Naive B cell (primary cell): ENCODE data around the gene B9D1. TPM values are rescaled to one million over a fixed set of nuclear protein-coding genes. Genes with fewer than 3 reads are reported as not detected.

ENCODE experiments used
- ATAC-seq, 2 donors: fragments of 150-1000 bp; cut with Tn5 transposase; 2 replicates each; pipeline ENCODE4 v1.10.0; 2021; ENCODE audit warnings: low read depth in 2 of 2, mild to moderate bottlenecking in 2 of 2, moderate library complexity in 2 of 2
- DNase-seq: peaks from one replicate; pipeline ENCODE4 v3.0.0; 2022
- H3K27ac Mint-ChIP-seq, 6 donors: one replicate each; pipeline ENCODE4 v1.8.0; 2020 to 2022; ENCODE audit warnings: mild to moderate bottlenecking in 6 of 6, mixed read lengths in 6 of 6, moderate library complexity in 5 of 6, inconsistent platforms in 2 of 6
- H3K27me3 Mint-ChIP-seq, 3 donors: one replicate each; pipeline ENCODE4 v1.8.0; 2021 to 2022; ENCODE audit warnings: mixed read lengths in 3 of 3, mild to moderate bottlenecking in 1 of 3
- H3K36me3 Mint-ChIP-seq, 2 donors: one replicate each; pipeline ENCODE4 v1.8.0; 2020 to 2022; ENCODE audit warnings: mixed read lengths in 2 of 2, inconsistent platforms in 1 of 2, mild to moderate bottlenecking in 1 of 2
- H3K4me1 Mint-ChIP-seq, 3 donors: one replicate each; pipeline ENCODE4 v1.8.0; 2020 to 2022; ENCODE audit warnings: mixed read lengths in 3 of 3, inconsistent platforms in 1 of 3, mild to moderate bottlenecking in 1 of 3, moderate library complexity in 1 of 3
- H3K4me3 Mint-ChIP-seq, 8 donors: one replicate each; pipeline ENCODE4 v1.8.0; 2020 to 2022; ENCODE audit warnings: mild to moderate bottlenecking in 8 of 8, mixed read lengths in 8 of 8, moderate library complexity in 8 of 8, inconsistent platforms in 2 of 8
- H3K9me3 Mint-ChIP-seq, 7 donors: one replicate each; pipeline ENCODE4 v1.8.0; 2020 to 2022; ENCODE audit warnings: mixed read lengths in 7 of 7, mild to moderate bottlenecking in 5 of 7, inconsistent platforms in 2 of 7, moderate library complexity in 1 of 7
- polyA plus RNA-seq, 6 donors: library from polyadenylated mRNA; unstranded; fragments of 300-500 nt; fragmentation: Illumina TruSeq; gene quantifications; one replicate each; pipeline ENCODE4 v1.2.3, GENCODE V29; 2021; ENCODE audit warnings: low read depth in 6 of 6

Gene B9D1
- polyA plus RNA-seq, 6 donors from 2014 or later, result 1.2 to 4.1 (median 1.6) TPM

DNA sequence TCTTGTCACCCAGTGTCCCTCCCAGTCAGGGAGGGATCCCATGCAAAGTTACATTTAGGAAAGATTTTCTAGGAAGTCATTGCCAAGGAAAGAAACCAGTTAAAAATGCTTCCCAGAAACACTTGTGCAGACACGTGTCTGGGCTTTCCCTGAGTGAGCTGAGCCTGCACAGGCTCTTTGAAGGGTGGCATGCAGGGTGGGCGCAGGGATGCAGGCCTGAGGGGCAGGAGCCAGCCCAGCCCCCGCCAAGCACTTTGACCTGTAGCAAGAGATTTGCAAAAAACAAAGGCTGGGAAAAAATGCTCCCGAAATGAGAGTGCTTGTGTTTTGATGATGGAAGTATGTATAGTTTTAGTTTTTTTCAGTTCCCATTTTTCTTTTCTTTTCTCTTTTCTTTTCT lies 52.4 kb downstream of the B9D1 start:
- peaks cover 27 to 40% (median 31%) of the 10 kb centered on the region in 3 donors for H3K4me1 Mint-ChIP-seq
- ATAC-seq (no peak), DNase-seq (no peak)
- H3K9me3 Mint-ChIP-seq, result no peaks in the 10 kb centered on the region
- peaks cover 9 to 27% (median 18%) of the 10 kb centered on the region in 3 donors for H3K27me3 Mint-ChIP-seq
- H3K36me3 Mint-ChIP-seq, result peaks cover 15 to 16% of the 10 kb centered on the region in 2 donors
- no peak overlapping the region for H3K27ac Mint-ChIP-seq
- H3K4me3 Mint-ChIP-seq, result no peak overlapping the region

DNA sequence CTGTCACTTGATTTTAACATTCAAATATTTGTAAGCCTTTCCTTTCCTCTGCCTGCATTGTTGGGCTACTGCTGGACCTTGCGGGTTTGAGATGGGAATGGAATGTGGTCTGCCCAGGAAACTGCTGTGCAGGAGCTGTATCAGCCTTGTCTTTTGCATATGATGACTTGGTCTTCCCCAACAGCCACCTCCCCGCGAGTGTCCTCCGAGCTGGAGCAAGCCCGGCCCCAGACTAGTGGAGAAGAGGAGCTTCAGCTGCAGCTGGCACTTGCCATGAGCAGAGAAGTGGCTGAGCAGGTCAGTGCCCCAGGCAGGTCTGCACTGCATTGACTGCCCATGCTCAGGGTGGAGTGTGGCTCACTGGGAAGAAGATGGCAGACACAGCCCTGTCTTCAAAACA lies 52.8 kb downstream of the B9D1 start:
- peaks cover 9 to 27% (median 16%) of the 10 kb centered on the region in 3 donors for H3K27me3 Mint-ChIP-seq
- H3K9me3 Mint-ChIP-seq, result no peaks in the 10 kb centered on the region
- no peak overlapping the region for H3K4me3 Mint-ChIP-seq
- H3K36me3 Mint-ChIP-seq, result peaks cover 11 to 15% of the 10 kb centered on the region in 2 donors
- peak overlapping the region in 2 of 6 donors; percentile 27 to 69 for H3K27ac Mint-ChIP-seq
- DNase-seq (no peak), ATAC-seq (no peak)
- H3K4me1 Mint-ChIP-seq, result peaks cover 29 to 45% (median 36%) of the 10 kb centered on the region in 3 donors

DNA sequence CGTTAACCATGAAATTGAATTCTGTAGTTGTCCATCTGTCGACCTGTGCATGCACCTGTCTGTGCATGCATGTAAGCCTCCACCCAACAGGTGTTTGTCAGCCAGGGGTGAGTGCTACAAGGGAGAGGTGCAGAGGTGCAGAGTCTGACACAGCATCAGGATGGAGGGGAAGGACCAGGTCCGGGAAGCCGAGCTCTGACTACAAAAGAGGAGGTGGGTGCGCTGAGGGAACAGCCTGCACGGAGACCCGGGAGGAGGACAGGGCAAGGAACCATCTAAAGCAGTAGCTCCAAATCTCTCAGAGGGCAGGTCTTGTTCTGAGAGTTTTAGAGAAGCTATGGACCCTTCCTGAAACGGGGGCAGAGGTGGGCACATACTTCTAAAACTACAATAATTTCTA lies 54.1 kb downstream of the B9D1 start:
- peaks cover 0 to 19% (median 15%) of the 10 kb centered on the region in 3 donors for H3K27me3 Mint-ChIP-seq
- H3K4me1 Mint-ChIP-seq, result peaks cover 35 to 58% (median 46%) of the 10 kb centered on the region in 3 donors
- no peak for DNase-seq
- H3K27ac Mint-ChIP-seq, result peak overlapping the region in 4 of 6 donors; percentile 59 to 99 (median 86)
- H3K36me3 Mint-ChIP-seq, result peaks cover 2 to 6% of the 10 kb centered on the region in 2 donors
- no peak for ATAC-seq
- no peaks in the 10 kb centered on the region for H3K9me3 Mint-ChIP-seq
- peak overlapping the region in 2 of 8 donors; percentile 29 to 39 for H3K4me3 Mint-ChIP-seq

DNA sequence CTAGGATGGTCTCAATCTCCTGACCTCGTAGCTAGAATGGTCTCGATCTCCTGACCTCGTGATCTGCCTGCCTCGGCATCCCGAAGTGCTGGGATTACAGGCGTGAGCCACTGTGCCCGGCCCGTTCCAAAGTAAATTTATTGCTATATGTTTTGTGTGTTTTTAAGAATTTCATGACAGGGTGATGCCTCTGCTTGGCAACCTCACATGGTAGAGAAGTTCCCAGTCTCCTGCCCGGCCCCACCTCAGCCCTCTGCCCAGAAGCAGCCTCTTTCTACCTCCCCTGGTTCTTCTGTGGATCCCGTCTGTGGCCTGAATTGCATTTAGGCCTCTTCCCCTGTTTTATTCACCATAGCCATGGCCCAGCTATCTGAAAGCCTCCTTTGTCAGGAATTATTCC lies 55.0 kb downstream of the B9D1 start:
- no peak for DNase-seq

DNA sequence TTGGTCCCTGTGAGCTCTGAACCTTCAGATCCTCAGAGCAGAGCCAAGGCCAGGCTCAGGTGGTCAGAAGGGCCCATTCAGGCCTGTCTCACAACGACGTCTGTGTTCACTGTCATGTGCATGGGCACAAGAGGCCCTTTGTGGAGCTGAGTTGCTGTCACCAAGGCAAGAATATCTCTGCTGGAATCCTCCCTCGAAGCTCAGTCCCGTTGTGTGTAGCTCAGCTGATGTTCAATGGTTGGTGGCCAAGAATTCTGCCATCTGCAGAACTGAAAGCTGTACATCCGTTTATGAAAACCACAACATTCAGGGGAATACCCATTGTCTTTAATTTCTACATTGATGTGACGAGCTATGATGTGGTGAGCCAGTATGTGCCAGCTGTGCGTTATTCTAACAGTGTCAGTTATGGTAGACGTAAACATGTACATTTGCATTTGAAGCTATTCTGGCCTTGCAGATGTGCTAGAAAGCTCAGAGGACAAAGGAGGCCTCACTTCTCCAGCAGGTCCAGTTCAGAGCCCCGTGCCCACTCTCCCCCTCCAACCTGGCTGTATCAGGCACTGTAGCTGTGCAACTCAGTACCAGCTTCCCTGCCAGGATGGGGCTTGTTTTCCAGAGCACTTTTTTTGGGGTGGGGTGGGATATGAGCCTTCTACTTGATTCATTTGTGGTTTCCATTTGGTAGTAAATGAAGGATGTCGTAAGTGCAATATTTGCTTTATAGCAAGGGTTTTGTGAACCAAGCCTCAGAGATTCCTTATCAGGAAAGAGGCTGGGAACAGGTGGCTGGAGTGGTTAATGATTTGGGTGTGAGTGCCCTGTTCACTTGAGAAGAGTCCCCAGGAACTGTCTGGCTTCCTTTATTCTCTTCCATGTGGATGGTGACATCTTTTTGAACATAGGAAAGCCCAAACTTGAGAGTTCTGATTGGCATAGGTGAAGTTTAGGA lies 56.1 kb downstream of the B9D1 start:
- Mint-ChIP-seq H3K27me3 (peaks cover 0 to 18% (median 6%) of the 10 kb centered on the region in 3 donors), H3K4me3 (peak overlapping the region; percentile 22 to 89 (median 76)), H3K9me3 (no peaks in the 10 kb centered on the region), H3K4me1 (peaks cover 48 to 76% (median 66%) of the 10 kb centered on the region in 3 donors), H3K36me3 (no peaks in the 10 kb centered on the region), H3K27ac (peak overlapping the region; percentile 90 to 99 (median 98))
- ATAC-seq (peak; percentile 82 to 84), DNase-seq (peak; percentile 90)

More for the DNA sequence above, 55.0 kb downstream of the B9D1 start:
- Mint-ChIP-seq H3K27ac (peak overlapping the region; percentile 83 to 99 (median 93)), H3K4me1 (peaks cover 44 to 67% (median 55%) of the 10 kb centered on the region in 3 donors), H3K4me3 (peak overlapping the region in 4 of 8 donors; percentile 29 to 47 (median 40)), H3K36me3 (peaks cover 0 to 4% of the 10 kb centered on the region in 2 donors), H3K27me3 (peaks cover 0 to 22% (median 14%) of the 10 kb centered on the region in 3 donors), H3K9me3 (no peaks in the 10 kb centered on the region)
- ATAC-seq, result no peak

DNA sequence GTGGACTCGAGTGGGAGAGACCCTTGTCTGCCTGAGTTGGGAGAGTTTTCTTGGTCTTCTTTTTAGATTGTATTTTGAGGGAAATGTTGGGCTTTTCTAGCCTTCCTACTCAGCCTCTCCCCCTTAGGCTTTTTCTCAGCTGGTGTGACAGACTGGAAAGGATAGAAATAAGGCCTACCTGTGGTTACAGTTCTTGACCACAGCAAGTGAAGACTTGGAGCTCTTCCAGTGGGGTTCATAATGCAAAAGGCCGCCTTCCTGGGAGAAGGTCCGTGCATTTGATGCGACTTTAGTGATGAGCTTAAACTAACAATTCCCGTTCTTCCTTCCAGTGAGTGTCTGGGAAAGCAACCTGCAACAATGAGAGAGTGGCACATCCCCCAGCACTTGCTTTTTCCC lies 56.8 kb downstream of the B9D1 start:
- Mint-ChIP-seq H3K9me3 (no peaks in the 10 kb centered on the region), H3K4me1 (peaks cover 51 to 80% (median 68%) of the 10 kb centered on the region in 3 donors), H3K4me3 (peak overlapping the region; percentile 40 to 89 (median 76))

DNA sequence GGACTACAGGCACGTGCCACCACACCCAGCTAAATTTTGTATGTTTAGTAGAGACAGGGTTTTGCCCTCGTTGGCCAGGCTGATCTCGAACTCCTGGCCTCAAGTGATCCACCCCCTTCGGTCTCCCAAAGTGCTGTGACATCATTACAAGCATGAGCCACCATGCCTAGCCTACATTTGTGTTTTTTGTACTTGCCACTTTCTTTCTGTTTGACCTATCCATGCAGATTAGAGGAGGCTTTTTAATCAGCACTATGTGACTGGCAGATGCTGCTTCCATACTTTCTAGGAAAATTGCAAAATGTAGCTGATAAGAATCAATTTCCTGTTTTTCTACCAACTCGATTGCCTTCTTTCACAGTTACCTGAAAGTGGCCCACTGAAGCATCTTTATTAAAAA lies 57.3 kb downstream of the B9D1 start:
- ATAC-seq (no peak), DNase-seq (peak; percentile 45)
- H3K36me3 Mint-ChIP-seq, result no peaks in the 10 kb centered on the region
- H3K27ac Mint-ChIP-seq, result peak overlapping the region; percentile 90 to 99 (median 96)
- peak overlapping the region; percentile 17 to 89 (median 76) for H3K4me3 Mint-ChIP-seq
- no peaks in the 10 kb centered on the region for H3K9me3 Mint-ChIP-seq
- peaks cover 51 to 80% (median 68%) of the 10 kb centered on the region in 3 donors for H3K4me1 Mint-ChIP-seq
- peaks cover 0 to 18% (median 6%) of the 10 kb centered on the region in 3 donors for H3K27me3 Mint-ChIP-seq

More for the DNA sequence above, 56.8 kb downstream of the B9D1 start:
- ATAC-seq, result no peak
- Mint-ChIP-seq H3K36me3 (no peaks in the 10 kb centered on the region), H3K27ac (peak overlapping the region; percentile 90 to 99 (median 98)), H3K27me3 (peaks cover 0 to 18% (median 6%) of the 10 kb centered on the region in 3 donors)
- no peak for DNase-seq

DNA sequence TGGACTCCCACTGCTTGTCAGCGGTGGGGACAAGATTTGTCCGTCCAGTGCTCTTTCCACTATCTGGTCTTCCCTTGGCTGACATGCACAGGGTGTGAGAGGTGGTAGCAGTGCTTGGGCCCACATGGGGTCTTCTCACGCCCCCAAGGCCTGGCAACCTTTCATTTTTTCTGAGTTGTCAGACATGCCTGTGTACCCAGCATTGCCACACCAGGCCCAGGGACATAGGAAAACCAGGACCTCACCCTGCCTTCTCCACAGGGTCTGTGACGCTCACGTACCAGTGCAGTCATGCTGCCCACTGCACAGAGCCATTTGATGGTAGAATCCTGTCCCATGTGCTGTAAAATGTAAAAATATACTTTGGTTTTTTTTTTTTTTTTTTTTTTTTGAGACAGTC lies 57.8 kb downstream of the B9D1 start:
- H3K9me3 Mint-ChIP-seq, result no peaks in the 10 kb centered on the region
- DNase-seq (no peak), ATAC-seq (no peak)
- H3K4me1 Mint-ChIP-seq, result peaks cover 51 to 76% (median 68%) of the 10 kb centered on the region in 3 donors
- H3K27me3 Mint-ChIP-seq, result peaks cover 0 to 18% (median 2%) of the 10 kb centered on the region in 3 donors
- peak overlapping the region in 7 of 8 donors; percentile 17 to 89 (median 78) for H3K4me3 Mint-ChIP-seq
- peak overlapping the region; percentile 90 to 99 (median 96) for H3K27ac Mint-ChIP-seq
- H3K36me3 Mint-ChIP-seq, result no peaks in the 10 kb centered on the region

DNA sequence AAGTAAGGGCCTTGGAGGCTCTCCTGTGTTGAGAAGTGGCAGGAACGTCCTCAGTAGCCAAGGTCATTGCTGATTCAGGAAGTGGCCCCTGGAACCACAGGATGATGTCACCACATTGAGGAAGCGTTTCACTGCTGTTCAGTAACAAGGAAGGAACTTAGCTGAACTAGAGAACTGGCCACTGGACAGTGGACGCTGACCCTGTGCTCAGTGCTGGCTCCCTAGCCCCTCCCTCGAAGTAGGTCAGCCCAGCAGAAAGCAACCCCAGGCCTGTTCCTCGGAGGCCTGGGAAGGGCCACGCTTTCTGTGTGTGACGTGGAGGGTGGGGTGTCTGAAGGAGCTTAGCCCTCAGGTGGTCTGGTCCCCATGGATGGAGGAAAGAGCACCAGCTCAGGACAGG lies 58.3 kb downstream of the B9D1 start:
- ATAC-seq (no peak), DNase-seq (peak; percentile 54)
- Mint-ChIP-seq H3K4me3 (peak overlapping the region in 7 of 8 donors; percentile 6 to 78 (median 66)), H3K9me3 (no peaks in the 10 kb centered on the region), H3K36me3 (no peaks in the 10 kb centered on the region), H3K27ac (peak overlapping the region; percentile 90 to 99 (median 96)), H3K27me3 (peaks cover 0 to 18% (median 0%) of the 10 kb centered on the region in 3 donors), H3K4me1 (peaks cover 51 to 71% (median 68%) of the 10 kb centered on the region in 3 donors)

DNA sequence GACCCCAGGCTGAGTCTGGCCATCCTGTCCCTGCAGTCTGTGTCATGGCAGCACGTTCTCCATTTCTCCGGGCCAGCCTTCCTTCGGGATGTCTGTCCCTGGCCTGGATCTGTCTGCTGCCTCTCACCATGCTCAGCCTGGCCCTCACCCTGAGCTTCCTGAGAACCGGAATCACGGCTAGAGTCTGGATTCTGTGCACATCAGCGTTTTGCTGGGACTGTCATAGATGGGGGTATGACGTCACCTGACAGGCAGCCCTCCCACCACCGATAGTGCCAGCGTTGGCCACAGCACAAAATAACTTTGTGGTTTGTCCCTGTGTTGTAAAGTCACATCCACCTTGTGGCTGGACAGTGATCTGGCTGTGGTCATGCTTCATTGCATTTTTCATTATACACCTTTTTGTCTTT lies 59.2 kb downstream of the B9D1 start:
- Mint-ChIP-seq H3K27ac (peak overlapping the region; percentile 66 to 99 (median 94)), H3K36me3 (no peaks in the 10 kb centered on the region), H3K27me3 (peaks cover 0 to 18% (median 0%) of the 10 kb centered on the region in 3 donors), H3K4me1 (peaks cover 49 to 69% (median 66%) of the 10 kb centered on the region in 3 donors), H3K4me3 (peak overlapping the region; percentile 29 to 78 (median 59)), H3K9me3 (no peaks in the 10 kb centered on the region)
- ATAC-seq (no peak), DNase-seq (no peak)

DNA sequence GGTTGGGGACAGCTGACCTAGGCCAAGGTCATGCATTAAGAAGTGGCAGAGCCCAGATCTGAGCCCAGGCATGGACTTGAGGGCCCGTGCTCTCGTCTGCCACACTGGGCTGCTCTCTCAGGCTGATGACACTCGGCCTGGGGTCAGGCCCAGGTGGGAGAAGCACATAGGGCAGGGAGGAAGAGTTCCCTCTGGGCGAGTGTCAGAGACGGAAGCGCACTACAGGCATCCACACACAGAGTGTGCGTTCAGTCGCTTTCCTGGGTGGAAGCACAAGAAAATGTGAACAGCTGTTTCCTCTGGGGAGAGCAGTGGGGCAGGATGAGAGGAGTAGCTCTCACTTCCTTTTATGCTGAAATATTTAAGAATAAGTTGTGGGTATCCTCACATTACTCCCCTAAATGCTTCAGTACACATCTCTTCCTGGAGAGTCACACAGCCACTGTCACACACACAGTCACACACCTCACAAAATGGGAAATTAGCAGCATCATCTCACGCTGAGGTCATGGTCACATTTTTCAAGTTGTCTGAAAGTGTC lies 59.7 kb downstream of the B9D1 start:
- DNase-seq, result peak; percentile 79
- H3K27ac Mint-ChIP-seq, result peak overlapping the region; percentile 43 to 99 (median 94)
- no peaks in the 10 kb centered on the region for H3K36me3 Mint-ChIP-seq
- no peaks in the 10 kb centered on the region for H3K9me3 Mint-ChIP-seq
- peaks cover 0 to 18% (median 0%) of the 10 kb centered on the region in 3 donors for H3K27me3 Mint-ChIP-seq
- peaks cover 46 to 64% (median 61%) of the 10 kb centered on the region in 3 donors for H3K4me1 Mint-ChIP-seq
- H3K4me3 Mint-ChIP-seq, result peak overlapping the region; percentile 29 to 78 (median 67)
- peak; percentile 51 to 57 for ATAC-seq

DNA sequence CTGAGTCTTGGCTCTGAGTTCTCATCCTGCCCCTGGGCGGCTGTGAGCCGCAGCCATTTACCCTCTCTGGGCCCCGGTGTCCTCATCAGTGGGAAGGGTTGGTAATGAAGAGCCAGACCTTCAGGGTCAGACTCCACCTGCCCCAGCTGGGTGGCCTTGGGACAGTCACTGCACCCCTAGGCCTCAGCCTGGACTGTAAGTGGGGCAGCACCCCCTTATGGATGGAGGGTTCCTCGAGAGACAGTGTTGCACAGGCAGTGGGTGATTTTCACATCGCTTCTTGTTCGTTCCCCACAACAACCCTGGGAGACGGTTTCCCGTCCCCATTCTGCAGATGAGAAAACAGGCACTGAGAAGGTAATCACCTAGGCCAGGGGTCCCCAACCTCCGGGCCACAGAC lies 60.5 kb downstream of the B9D1 start:
- H3K36me3 Mint-ChIP-seq, result no peaks in the 10 kb centered on the region
- H3K27me3 Mint-ChIP-seq, result peaks cover 0 to 18% (median 6%) of the 10 kb centered on the region in 3 donors
- DNase-seq, result no peak
- peak overlapping the region in 1 of 8 donors; percentile 66 for H3K4me3 Mint-ChIP-seq
- peaks cover 42 to 60% (median 58%) of the 10 kb centered on the region in 3 donors for H3K4me1 Mint-ChIP-seq
- no peaks in the 10 kb centered on the region for H3K9me3 Mint-ChIP-seq
- no peak for ATAC-seq
- peak overlapping the region in 4 of 6 donors; percentile 66 to 98 (median 80) for H3K27ac Mint-ChIP-seq
